Karpas-422 (cell line): ENCODE results near the gene SELE. TPM values are rescaled to one million over a fixed set of nuclear protein-coding genes. Genes with fewer than 3 reads are reported as not detected.

Source experiments
- DNase-seq: peaks from one replicate; pipeline ENCODE4 v3.0.0-alpha.2; 2015
- H2AFZ ChIP-seq: fragments of 200-600 bp; sonication (generic); 2 replicates; pipeline ENCODE4 v1.6.1; 2014; ENCODE audit warnings: antibody characterized with exemption, low read length, mixed read lengths
- H3K27ac ChIP-seq: fragments of 200-600 bp; sonication (generic); 2 replicates; pipeline ENCODE4 v1.5.1; 2014; ENCODE audit warnings: mild to moderate bottlenecking, low read length, moderate library complexity
- H3K27me3 ChIP-seq: fragments of 200-600 bp; sonication (generic); 2 replicates; pipeline ENCODE4 v1.6.1; 2014; ENCODE audit warnings: low read length, mixed read lengths
- H3K36me3 ChIP-seq: fragments of 200-600 bp; sonication (generic); 2 replicates; pipeline ENCODE4 v1.6.1; 2014; ENCODE audit warnings: low read length, mixed read lengths; ENCODE audit not compliant: insufficient read depth
- H3K4me1 ChIP-seq: fragments of 200-600 bp; sonication (generic); 2 replicates; pipeline ENCODE4 v1.6.1; 2014; ENCODE audit warnings: mild to moderate bottlenecking, low read length, mixed read lengths
- H3K4me2 ChIP-seq: fragments of 200-600 bp; sonication (generic); 2 replicates; pipeline ENCODE4 v1.6.1; 2014; ENCODE audit warnings: low read length, low read depth, mild to moderate bottlenecking; ENCODE audit not compliant: poor library complexity, severe bottlenecking
- H3K4me3 ChIP-seq: fragments of 200-600 bp; sonication (generic); 2 replicates; pipeline ENCODE4 v1.5.1; 2014; ENCODE audit warnings: mild to moderate bottlenecking, antibody characterized with exemption, low read length, mixed read lengths
- H3K79me2 ChIP-seq: fragments of 200-600 bp; sonication (generic); 2 replicates; pipeline ENCODE4 v1.6.1; 2014; ENCODE audit warnings: mild to moderate bottlenecking, low read length, mixed read lengths
- H3K9ac ChIP-seq: fragments of 200-600 bp; sonication (generic); 2 replicates; pipeline ENCODE4 v1.6.0; 2014; ENCODE audit warnings: low read length
- H3K9me2 ChIP-seq: fragments of 200-600 bp; sonication (generic), shearing (Covaris generic); replicated peaks from 2 replicates; pipeline ENCODE4 v1.6.0; 2014; ENCODE audit warnings: mild to moderate bottlenecking, low read length, moderate library complexity; ENCODE audit not compliant: insufficient read depth
- H3K9me3 ChIP-seq: fragments of 300-700, 200-600 bp; sonication (generic); 2 replicates; pipeline ENCODE4 v1.6.1; 2014; ENCODE audit warnings: low read length, mixed read lengths
- H4K20me1 ChIP-seq: fragments of 200-600 bp; sonication (generic); 2 replicates; pipeline ENCODE4 v1.6.1; 2014; ENCODE audit warnings: mild to moderate bottlenecking, antibody characterized with exemption, low read length, low read depth; ENCODE audit not compliant: insufficient read depth
- total RNA-seq: library from RNA; depleted of rRNA; stranded (reverse); fragments of >200 nt; shearing (Covaris generic); gene quantifications from 2 replicates; pipeline ENCODE4 v1.2.3, GENCODE V29; 2014; ENCODE audit warnings: low replicate concordance

SELE gene
- total RNA-seq, 1 experiment from 2014 or later, result not detected

DNA sequence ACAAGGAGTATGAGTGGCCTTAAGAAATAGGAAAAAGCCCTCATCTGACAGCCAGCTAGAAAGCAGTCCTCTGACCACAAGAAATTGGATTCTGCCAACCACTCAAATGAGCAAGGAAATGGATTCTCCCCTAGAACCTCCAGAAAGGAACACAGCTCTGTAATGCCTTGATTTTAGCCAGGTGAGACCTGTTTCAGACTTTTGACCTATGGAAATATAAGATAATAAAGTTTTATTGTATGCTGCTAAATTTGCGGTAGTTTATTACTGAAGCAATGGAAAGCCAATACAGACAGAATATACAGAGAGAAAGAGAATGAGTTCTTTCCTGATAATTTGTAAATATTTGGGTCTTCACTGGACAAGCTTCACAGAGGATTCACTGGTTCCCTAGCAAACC, 28.8 kb upstream of the SELE start:
- H2AFZ ChIP-seq, result no peak overlapping the region
- H3K9me3 ChIP-seq, result no peaks in the 10 kb centered on the region
- H3K79me2 ChIP-seq, result no peaks in the 10 kb centered on the region
- no peak overlapping the region for H3K9ac ChIP-seq
- no peak overlapping the region for H3K4me2 ChIP-seq
- H3K9me2 ChIP-seq, result no peaks in the 10 kb centered on the region
- no peaks in the 10 kb centered on the region for H4K20me1 ChIP-seq
- DNase-seq, result no peak
- H3K4me1 ChIP-seq, result no peaks in the 10 kb centered on the region
- no peak overlapping the region for H3K27ac ChIP-seq
- H3K27me3 ChIP-seq, result no peaks in the 10 kb centered on the region
- H3K36me3 ChIP-seq, result no peaks in the 10 kb centered on the region
- no peak overlapping the region for H3K4me3 ChIP-seq

DNA sequence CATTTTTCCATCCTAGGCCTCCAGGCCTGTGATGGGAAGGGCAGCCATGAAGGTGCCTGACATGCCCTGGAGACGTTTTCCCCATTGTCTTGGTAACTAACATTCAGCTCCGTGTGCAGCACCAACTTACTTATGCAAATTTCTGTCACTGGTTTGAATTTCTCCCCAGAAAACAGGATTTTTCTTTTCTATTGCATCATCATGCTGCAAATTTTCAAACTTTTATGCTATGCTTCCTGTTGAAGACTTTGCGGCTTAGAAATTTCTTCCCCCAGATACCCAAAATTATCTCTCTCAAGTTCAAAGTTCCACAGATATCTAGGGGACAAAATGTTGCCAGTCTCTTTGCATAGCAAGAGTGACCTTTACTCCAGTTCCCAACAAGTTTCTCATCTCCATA, 25.2 kb upstream of the SELE start:
- H3K4me1 ChIP-seq, result no peaks in the 10 kb centered on the region
- no peaks in the 10 kb centered on the region for H3K9me2 ChIP-seq
- H3K27ac ChIP-seq, result no peak overlapping the region
- H3K36me3 ChIP-seq, result no peaks in the 10 kb centered on the region
- no peak overlapping the region for H2AFZ ChIP-seq
- no peaks in the 10 kb centered on the region for H3K27me3 ChIP-seq
- H3K9me3 ChIP-seq, result no peaks in the 10 kb centered on the region
- H3K9ac ChIP-seq, result no peak overlapping the region
- no peaks in the 10 kb centered on the region for H3K79me2 ChIP-seq
- H4K20me1 ChIP-seq, result no peaks in the 10 kb centered on the region
- H3K4me2 ChIP-seq, result no peak overlapping the region
- no peak for DNase-seq
- H3K4me3 ChIP-seq, result no peak overlapping the region

DNA sequence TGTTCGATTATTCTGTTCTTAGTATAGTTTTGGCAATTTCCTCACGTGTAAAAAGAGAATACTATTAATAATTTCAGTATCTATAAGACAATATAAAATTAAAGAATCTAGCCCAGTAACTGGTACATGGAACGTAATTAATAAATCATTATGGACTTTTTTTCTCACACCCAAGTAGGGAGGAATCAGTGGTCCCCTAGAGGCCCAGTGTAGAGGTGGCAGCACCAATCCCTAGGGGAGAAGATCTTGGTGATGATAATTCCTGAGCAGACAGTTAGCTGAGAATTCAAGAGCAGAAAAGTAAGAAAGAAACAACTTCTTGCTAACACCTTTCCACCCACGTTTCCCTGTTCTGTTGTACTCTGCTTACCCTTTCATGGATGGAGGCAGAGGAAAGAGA, 19.7 kb upstream of the SELE start:
- no peak for DNase-seq
- Histone ChIP-seq H3K79me2 (no peaks in the 10 kb centered on the region), H3K9me3 (no peaks in the 10 kb centered on the region), H3K4me3 (no peak overlapping the region), H2AFZ (no peak overlapping the region), H3K36me3 (no peaks in the 10 kb centered on the region), H4K20me1 (no peaks in the 10 kb centered on the region), H3K9ac (no peak overlapping the region), H3K4me2 (no peak overlapping the region), H3K9me2 (no peaks in the 10 kb centered on the region), H3K27ac (no peak overlapping the region), H3K4me1 (no peaks in the 10 kb centered on the region), H3K27me3 (no peaks in the 10 kb centered on the region)

DNA sequence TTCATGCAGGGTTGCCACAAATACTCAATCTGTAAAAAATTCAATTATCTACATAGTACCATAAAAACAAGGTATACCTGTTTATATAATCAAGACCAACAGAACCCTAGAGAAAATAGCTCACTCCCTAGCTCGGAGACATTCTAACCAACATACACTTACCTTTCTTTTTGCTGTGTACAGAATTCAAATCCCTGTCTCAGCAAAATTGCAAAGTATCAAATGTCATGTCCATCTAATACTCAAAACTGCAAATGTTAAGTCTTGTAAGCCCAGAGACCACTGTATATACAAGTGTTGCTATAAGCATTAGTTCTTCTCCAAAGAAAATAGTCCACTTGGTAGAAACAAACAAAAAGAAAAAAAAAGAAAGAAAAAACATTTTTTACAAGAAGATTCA, 16.2 kb upstream of the SELE start:
- no peak overlapping the region for H2AFZ ChIP-seq
- H3K36me3 ChIP-seq, result no peaks in the 10 kb centered on the region
- no peak overlapping the region for H3K27ac ChIP-seq

DNA sequence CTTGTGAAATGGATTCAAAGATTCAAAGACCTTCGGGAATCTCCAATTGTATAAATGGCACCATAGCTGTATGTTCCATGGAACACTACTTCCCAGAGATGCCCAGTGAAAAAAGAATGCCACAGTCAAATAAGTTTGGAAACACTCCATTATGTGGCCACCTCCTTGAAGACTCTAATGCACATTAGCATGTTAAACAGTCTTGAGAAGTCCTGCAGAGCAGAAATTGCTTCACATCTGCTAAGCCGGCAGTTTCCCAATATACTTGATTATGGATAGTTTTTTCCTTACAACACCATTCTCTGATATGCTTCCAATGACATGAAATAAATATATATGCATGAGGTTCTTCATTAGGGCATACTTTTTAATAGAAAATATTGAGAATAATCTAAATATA, 12.7 kb upstream of the SELE start:
- no peak for DNase-seq
- Histone ChIP-seq H3K9me3 (no peaks in the 10 kb centered on the region), H2AFZ (no peak overlapping the region), H3K4me3 (no peak overlapping the region), H3K27me3 (no peaks in the 10 kb centered on the region), H3K27ac (no peak overlapping the region), H3K36me3 (no peaks in the 10 kb centered on the region), H3K9me2 (no peaks in the 10 kb centered on the region), H3K9ac (no peak overlapping the region), H3K79me2 (no peaks in the 10 kb centered on the region), H3K4me2 (no peak overlapping the region), H3K4me1 (no peaks in the 10 kb centered on the region), H4K20me1 (no peaks in the 10 kb centered on the region)

More for the DNA sequence above, 16.2 kb upstream of the SELE start:
- no peaks in the 10 kb centered on the region for H3K4me1 ChIP-seq
- H3K4me2 ChIP-seq, result no peak overlapping the region
- no peaks in the 10 kb centered on the region for H3K27me3 ChIP-seq
- H3K4me3 ChIP-seq, result no peak overlapping the region
- no peaks in the 10 kb centered on the region for H3K9me3 ChIP-seq
- H3K9me2 ChIP-seq, result no peaks in the 10 kb centered on the region
- H3K79me2 ChIP-seq, result no peaks in the 10 kb centered on the region
- no peak overlapping the region for H3K9ac ChIP-seq
- no peaks in the 10 kb centered on the region for H4K20me1 ChIP-seq
- no peak for DNase-seq

DNA sequence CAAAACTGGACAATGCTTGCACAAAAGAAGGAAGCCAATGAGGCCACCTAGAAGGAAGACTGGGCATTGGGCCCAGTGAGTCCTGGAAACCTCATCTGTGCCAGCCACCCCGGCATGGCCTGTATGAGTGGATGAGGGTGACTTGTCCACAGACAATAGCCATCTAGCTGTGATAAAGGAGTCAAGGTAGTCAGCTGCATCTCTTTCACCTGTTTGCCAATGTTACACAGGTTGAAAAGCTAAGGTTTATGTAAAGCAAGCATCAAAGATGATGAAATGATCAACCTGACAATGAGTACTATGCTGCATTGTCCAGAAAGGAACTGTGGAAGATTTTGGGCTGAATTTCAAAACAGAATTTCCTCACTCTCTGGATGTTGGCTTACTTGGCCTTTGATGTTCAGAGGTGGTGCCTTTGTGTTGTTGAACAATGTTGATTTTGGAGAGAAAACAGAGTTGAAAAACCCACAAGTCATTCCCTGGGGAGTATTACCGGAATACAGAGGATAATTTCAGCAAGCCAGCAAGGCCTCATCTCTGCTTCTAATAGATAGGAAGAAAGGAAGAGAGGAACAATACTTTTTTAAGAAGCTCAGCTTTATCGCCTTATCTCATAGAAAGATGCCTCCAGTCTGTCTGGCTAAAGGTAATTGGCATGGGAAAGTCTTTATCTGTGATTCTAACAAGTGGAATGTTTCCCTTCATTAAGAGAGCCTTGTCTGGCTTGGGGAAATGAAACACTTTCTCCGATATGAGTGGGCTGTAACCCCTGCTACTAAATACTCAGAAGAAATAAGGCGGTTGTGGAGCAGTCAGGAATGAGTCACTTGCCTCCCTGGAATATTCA, 11.4 kb upstream of the SELE start:
- no peak overlapping the region for H2AFZ ChIP-seq

DNA sequence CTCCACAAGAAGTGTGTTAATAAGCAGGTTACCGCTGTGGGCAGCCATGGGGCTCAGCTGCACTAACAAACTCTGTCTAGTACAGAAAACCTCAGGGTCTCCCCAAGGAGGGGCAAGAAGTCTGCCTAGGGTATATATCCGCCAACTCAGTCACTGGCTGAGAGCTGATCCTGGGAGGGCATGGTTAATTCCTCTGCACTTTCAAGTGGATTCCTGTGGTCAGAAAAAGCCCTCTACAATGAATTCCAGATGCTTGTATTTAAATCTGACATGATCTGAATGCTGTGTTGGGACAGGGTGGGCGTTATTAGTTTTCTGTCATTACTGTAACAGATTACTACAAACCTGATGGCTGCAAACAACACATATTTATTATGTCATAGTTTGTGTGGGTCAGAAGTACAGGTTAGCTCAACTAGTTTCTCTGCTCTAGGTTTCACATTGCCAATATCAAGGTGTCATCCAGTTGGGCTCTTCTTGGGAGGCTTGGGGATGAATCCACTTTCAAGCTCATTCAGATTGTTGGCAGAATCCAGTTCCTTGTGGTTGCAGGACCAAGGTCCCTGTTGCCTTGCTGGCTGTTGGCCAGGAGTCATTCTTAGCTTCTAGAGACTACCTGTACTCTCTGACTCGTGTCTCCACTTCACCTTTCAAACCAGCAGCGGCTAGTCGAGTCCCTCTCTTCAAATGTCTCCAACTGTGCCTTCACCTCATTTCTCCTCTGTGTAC, 8.0 kb upstream of the SELE start:
- H3K4me3 ChIP-seq, result no peak overlapping the region
- H3K79me2 ChIP-seq, result no peaks in the 10 kb centered on the region
- no peak overlapping the region for H3K27ac ChIP-seq
- H3K9ac ChIP-seq, result no peak overlapping the region
- no peak for DNase-seq
- no peak overlapping the region for H3K4me2 ChIP-seq
- no peaks in the 10 kb centered on the region for H3K9me2 ChIP-seq
- no peaks in the 10 kb centered on the region for H3K9me3 ChIP-seq
- no peak overlapping the region for H2AFZ ChIP-seq
- H3K4me1 ChIP-seq, result no peaks in the 10 kb centered on the region
- no peaks in the 10 kb centered on the region for H4K20me1 ChIP-seq
- H3K27me3 ChIP-seq, result no peaks in the 10 kb centered on the region
- H3K36me3 ChIP-seq, result no peaks in the 10 kb centered on the region

More for the DNA sequence above, 11.4 kb upstream of the SELE start:
- H3K9me2 ChIP-seq, result no peaks in the 10 kb centered on the region
- no peak overlapping the region for H3K4me2 ChIP-seq
- H3K4me3 ChIP-seq, result no peak overlapping the region
- no peak overlapping the region for H3K27ac ChIP-seq
- H3K9me3 ChIP-seq, result no peaks in the 10 kb centered on the region
- no peaks in the 10 kb centered on the region for H3K36me3 ChIP-seq
- H3K79me2 ChIP-seq, result no peaks in the 10 kb centered on the region
- DNase-seq, result no peak
- no peak overlapping the region for H3K9ac ChIP-seq
- no peaks in the 10 kb centered on the region for H3K4me1 ChIP-seq
- H3K27me3 ChIP-seq, result no peaks in the 10 kb centered on the region
- H4K20me1 ChIP-seq, result no peaks in the 10 kb centered on the region

DNA sequence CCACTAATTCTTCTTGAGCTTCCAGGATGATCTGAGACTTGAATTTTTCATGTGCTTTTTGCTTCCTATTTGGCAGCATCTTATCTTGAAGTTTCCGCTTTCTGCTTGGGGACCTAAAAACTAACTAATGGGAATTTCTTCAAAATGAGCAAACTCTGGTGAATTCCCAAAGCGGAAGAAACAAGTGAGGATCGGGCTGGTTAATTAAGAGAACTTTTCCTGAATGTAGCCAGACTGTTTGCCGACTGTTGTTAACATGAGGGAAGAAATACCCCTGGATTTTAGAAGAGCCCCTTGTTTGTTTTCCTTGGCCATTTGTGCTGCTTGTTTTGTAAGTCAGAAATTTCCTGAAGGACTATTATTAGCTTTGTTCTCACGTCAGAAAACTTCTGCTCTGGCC, 6.1 kb upstream of the SELE start:
- DNase-seq, result no peak
- no peaks in the 10 kb centered on the region for H3K36me3 ChIP-seq
- H3K4me3 ChIP-seq, result no peak overlapping the region
- H4K20me1 ChIP-seq, result no peaks in the 10 kb centered on the region
- H3K79me2 ChIP-seq, result no peaks in the 10 kb centered on the region
- H3K4me2 ChIP-seq, result no peak overlapping the region
- H3K9me3 ChIP-seq, result no peaks in the 10 kb centered on the region
- H2AFZ ChIP-seq, result no peak overlapping the region
- H3K9me2 ChIP-seq, result no peaks in the 10 kb centered on the region
- no peaks in the 10 kb centered on the region for H3K4me1 ChIP-seq
- H3K9ac ChIP-seq, result no peak overlapping the region
- no peaks in the 10 kb centered on the region for H3K27me3 ChIP-seq
- no peak overlapping the region for H3K27ac ChIP-seq
